Measurements from ENCODE around the gene SPEG.
A peak's percentile ranks its signal among the peaks of the same experiment; 100 is the strongest.

The SPEG gene

GRCh38 chr2:219499555-219499954 is 64.9 kb downstream of the SPEG start:
- DNase-seq: no peak

GRCh38 chr2:219500135-219500534 is 65.5 kb downstream of the SPEG start:
- DNase-seq: no peak

- no peak for DNase-seq
Measured at GRCh38 chr2:219501849-219502248, 67.2 kb downstream of the SPEG start.

- DNase-seq: no peak
Measured at GRCh38 chr2:219502618-219503017, 68.0 kb downstream of the SPEG start.

- no peak for DNase-seq
Measured at GRCh38 chr2:219505585-219505984, 70.9 kb downstream of the SPEG start.

GRCh38 chr2:219506153-219506801 is 71.6 kb downstream of the SPEG start:
- no peak for DNase-seq

- DNase-seq: no peak
Measured at GRCh38 chr2:219506802-219507526, 72.3 kb downstream of the SPEG start.

GRCh38 chr2:219507581-219508443 is 73.2 kb downstream of the SPEG start:
- no peak for DNase-seq

GRCh38 chr2:219508444-219508734 is 73.7 kb downstream of the SPEG start:
- DNase-seq: no peak

- no peak for DNase-seq
Measured at GRCh38 chr2:219508971-219509779, 74.5 kb downstream of the SPEG start.

GRCh38 chr2:219509780-219510511 is 75.3 kb downstream of the SPEG start:
- DNase-seq: peak; percentile 51

GRCh38 chr2:219510512-219511135 is 76.0 kb downstream of the SPEG start:
- no peak for DNase-seq

- DNase-seq: no peak
Measured at GRCh38 chr2:219511547-219512325, 77.1 kb downstream of the SPEG start.

GRCh38 chr2:219512524-219513216 is 78.0 kb downstream of the SPEG start:
- no peak for DNase-seq

GRCh38 chr2:219513787-219514186 is 79.1 kb downstream of the SPEG start:
- DNase-seq: no peak

GRCh38 chr2:219514196-219514761 is 79.6 kb downstream of the SPEG start, which contains the start of gene ASIC4:
TSS of gene ASIC4 (plus strand) at chr2:219514482. CDS start at chr2:219514725, 243 bp downstream.
- no peak for DNase-seq

- no peak for DNase-seq
Measured at GRCh38 chr2:219514836-219515235, 80.2 kb downstream of the SPEG start.

- no peak for DNase-seq
Measured at GRCh38 chr2:219515874-219516629, 81.4 kb downstream of the SPEG start.

- DNase-seq: no peak
Measured at GRCh38 chr2:219516888-219517287, 82.2 kb downstream of the SPEG start.

All from activated CD8-positive, alpha-beta memory T cell treated with anti-CD3 and anti-CD28 coated beads, Interleukin-2, amount 50 U/mL, for 4 hours (primary cell).